GOT3 (cell line): ENCODE results near the gene YBEY.

Source experiments
- DNase-seq: peaks from one replicate; lab custom pipeline; 2025; ENCODE audit warnings: mixed read lengths; lab: John Stamatoyannopoulos, UW

The YBEY gene

GRCh38 chr21:46327711-46328110 is 41.6 kb downstream of the YBEY start:
- no peak for DNase-seq

DNA sequence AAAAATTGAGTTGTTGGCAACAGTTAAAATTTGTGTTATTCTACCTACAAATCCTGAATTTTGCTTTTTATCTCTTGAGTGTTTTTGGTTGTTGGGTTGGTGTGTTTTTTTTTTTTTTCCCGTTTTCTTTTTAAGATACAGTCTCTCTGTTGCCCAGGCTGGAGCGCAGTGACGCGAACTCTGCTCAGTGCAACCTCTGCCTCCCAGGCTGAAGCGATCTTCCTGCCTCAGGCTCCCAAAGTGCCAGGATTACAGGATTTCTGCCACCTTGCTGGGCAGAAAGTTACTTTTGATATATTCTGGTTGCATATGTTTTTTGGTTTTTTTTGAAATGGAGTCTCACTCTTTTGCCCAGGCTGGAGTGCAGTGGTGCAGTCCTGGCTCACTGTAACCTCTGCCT is 42.0 kb downstream of the YBEY start:
- no peak for DNase-seq

DNA sequence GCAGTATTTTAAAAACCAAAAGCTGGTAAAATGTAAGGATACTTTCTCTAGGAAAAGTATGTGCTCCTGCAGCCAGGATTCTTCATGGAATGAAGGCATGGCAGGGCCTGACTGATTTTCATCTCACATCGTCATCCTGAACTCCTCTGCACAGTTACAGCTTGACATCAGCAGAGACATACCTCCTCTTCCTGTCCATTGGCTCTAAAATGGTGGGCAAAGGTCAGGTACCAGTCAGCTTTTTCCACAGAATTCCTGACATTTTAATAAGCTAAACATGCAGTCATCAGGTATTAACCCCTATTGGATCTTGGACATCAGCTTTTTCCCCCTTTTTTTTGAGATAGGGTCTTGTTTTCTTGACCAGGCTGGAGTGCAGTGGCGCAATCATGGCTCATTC is 43.7 kb downstream of the YBEY start:
- DNase-seq, result no peak

GRCh38 chr21:46334351-46335140 is 48.4 kb downstream of the YBEY start:
- no peak for DNase-seq

DNA sequence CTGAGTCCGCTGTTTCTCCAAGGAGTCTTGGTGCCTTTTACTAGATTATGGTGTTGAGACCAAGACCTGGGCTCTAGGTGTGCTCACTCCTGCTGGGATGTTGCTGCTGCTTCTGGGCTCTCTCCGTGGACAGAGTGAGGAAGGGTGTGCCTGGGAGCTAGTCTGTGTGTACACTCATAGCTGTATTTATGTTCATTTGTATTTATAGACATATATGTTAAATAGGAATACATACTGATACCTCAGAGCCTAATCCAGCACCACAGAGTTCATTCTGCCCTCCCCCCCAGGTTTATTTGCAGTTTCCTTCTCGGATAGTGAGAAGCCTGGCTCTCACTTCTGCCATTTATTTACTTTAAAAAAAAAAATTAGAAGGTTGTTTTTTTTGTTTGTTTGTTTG is 50.5 kb downstream of the YBEY start:
- DNase-seq, result no peak

DNA sequence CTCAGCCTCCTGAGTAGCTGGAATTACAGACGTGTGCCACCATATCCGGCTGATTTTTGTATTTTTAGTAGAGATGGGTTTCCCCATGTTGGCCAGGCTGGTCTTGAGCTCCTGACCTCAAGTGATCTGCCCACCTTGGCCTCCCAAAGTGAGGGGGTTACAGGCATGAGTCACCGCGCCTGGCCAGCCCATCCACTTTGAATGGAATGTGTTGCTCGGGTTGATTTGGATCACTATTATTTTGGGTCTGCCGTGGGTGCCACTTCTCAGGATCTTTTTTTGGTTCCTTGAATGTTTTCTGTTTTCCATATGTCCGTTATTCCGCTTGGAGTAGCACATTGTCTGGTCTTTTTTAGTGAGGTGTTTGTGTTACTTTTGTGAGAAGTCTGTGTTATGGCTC is 54.9 kb downstream of the YBEY start:
- no peak for DNase-seq

GRCh38 chr21:46344219-46344915 is 58.2 kb downstream of the YBEY start:
- DNase-seq, result no peak

- no peak for DNase-seq
Observed at GRCh38 chr21:46345861-46346260, 59.7 kb downstream of the YBEY start.

GRCh38 chr21:46346296-46347202 is 60.4 kb downstream of the YBEY start:
- no peak for DNase-seq

GRCh38 chr21:46347203-46347550 is 61.0 kb downstream of the YBEY start:
- no peak for DNase-seq
